Astrocyte of the cerebellum (primary cell): ENCODE results near the gene KLC1.

Experiments
- DNase-seq: peaks from one replicate; pipeline ENCODE4 v3.0.0-alpha.2; 2011; ENCODE audit warnings: low read depth
- H3K4me3 ChIP-seq: 2 replicates; pipeline ENCODE4 v1.5.1; 2011; ENCODE audit warnings: mild to moderate bottlenecking, low read depth, low read length, moderate library complexity
- CTCF ChIP-seq: IDR thresholded peaks from 2 replicates; pipeline ENCODE4 v1.5.1; 2012; ENCODE audit warnings: low read length, low read depth, moderate library complexity, mild to moderate bottlenecking; ENCODE audit errors: missing control alignments
- in situ Hi-C: cut with HindIII; loops from 2 replicates; pipeline ENCODE4 v1.10.0; 2017; ENCODE audit warnings: low sequenced_read_pairs

KLC1 gene

GRCh38 chr14:103624860-103625259 lies 4.2 kb upstream of the KLC1 start:
- no peak overlapping the region for H3K4me3 ChIP-seq
- in situ Hi-C loops = no loop called here
- TF ChIP-seq CTCF = no peak
- DNase-seq = no peak

- in situ Hi-C loops = no loop called here
- TF ChIP-seq CTCF = no peak
- H3K4me3 ChIP-seq = no peak overlapping the region
- no peak for DNase-seq
These were observed 3.5 kb upstream of the KLC1 start for GRCh38 chr14:103625356-103626095.

GRCh38 chr14:103626146-103626850 lies 2.7 kb upstream of the KLC1 start:
- in situ Hi-C loops = no loop called here
- no peak for DNase-seq
- TF ChIP-seq CTCF = no peak
- H3K4me3 ChIP-seq = no peak overlapping the region

- H3K4me3 ChIP-seq = no peak overlapping the region
- DNase-seq = no peak
- in situ Hi-C loops = no loop called here
- no peak for TF ChIP-seq CTCF
These were observed 1.7 kb upstream of the KLC1 start for GRCh38 chr14:103627073-103628025.

- TF ChIP-seq CTCF = no peak
- peak; percentile 32 for DNase-seq
- peak overlapping the region; percentile 79 for H3K4me3 ChIP-seq
- in situ Hi-C loops = no loop called here
These were observed 759 bp upstream of the KLC1 start for GRCh38 chr14:103628221-103628683.

GRCh38 chr14:103629503-103630121 lies 601 bp downstream of the KLC1 start:
- H3K4me3 ChIP-seq = peak overlapping the region; percentile 79
- DNase-seq = no peak
- in situ Hi-C loops = no loop called here
- no peak for TF ChIP-seq CTCF
